KMS-11 (cell line): ENCODE data around the gene MRPS18C.

ENCODE experiments used
- H2AFZ ChIP-seq: fragments of 200-600 bp; sonication (generic); 2 replicates; pipeline ENCODE4 v1.6.1; 2016; ENCODE audit warnings: antibody characterized with exemption, mixed run types, low read depth
- H3K27ac ChIP-seq: fragments of 200-600 bp; sonication (generic); 2 replicates; pipeline ENCODE4 v1.6.1; 2016; ENCODE audit warnings: mild to moderate bottlenecking, mixed run types
- H3K27me3 ChIP-seq: fragments of 200-600 bp; sonication (generic); 2 replicates; pipeline ENCODE4 v1.6.1; 2017; ENCODE audit warnings: mild to moderate bottlenecking, low read depth, mixed run types, moderate library complexity; ENCODE audit not compliant: insufficient read depth
- H3K36me3 ChIP-seq: fragments of 200-600 bp; sonication (generic); 2 replicates; pipeline ENCODE4 v1.6.1; 2017; ENCODE audit warnings: mild to moderate bottlenecking, mixed run types; ENCODE audit not compliant: insufficient read depth
- H3K4me1 ChIP-seq: fragments of 200-600 bp; sonication (generic); 2 replicates; pipeline ENCODE4 v1.6.1; 2016; ENCODE audit warnings: mild to moderate bottlenecking, low read depth, mixed run types; ENCODE audit not compliant: poor library complexity, severe bottlenecking
- H3K4me2 ChIP-seq: fragments of 200-600 bp; sonication (generic); 2 replicates; pipeline ENCODE4 v1.7.0; 2016; ENCODE audit warnings: mild to moderate bottlenecking, mixed run types
- H3K4me3 ChIP-seq: fragments of 200-600 bp; sonication (generic); IDR thresholded peaks from 2 replicates; pipeline ENCODE4 v1.6.1; 2017; ENCODE audit warnings: low read depth, low read length, mixed read lengths; ENCODE audit not compliant: insufficient read depth
- H3K79me2 ChIP-seq: fragments of 200-600 bp; sonication (generic); 2 replicates; pipeline ENCODE4 v1.6.1; 2016; ENCODE audit warnings: low read depth, mixed run types; ENCODE audit not compliant: insufficient read depth
- H3K9ac ChIP-seq: fragments of 200-600 bp; sonication (generic); 2 replicates; pipeline ENCODE4 v1.6.1; 2016; ENCODE audit warnings: mild to moderate bottlenecking, mixed run types
- H4K20me1 ChIP-seq: fragments of 200-600 bp; sonication (generic); 2 replicates; pipeline ENCODE4 v1.6.1; 2016; ENCODE audit warnings: mild to moderate bottlenecking, mixed run types; ENCODE audit not compliant: insufficient read depth
- TF ChIP-seq, protein P1 (sequence below): fragments of 200-600 bp; sonication (generic); conservative IDR thresholded peaks from 2 replicates; pipeline ENCODE4 v1.6.1; 2017; ENCODE audit warnings: low read depth, mild to moderate bottlenecking, antibody characterized with exemption, low read length, moderate library complexity, mixed read lengths

Gene MRPS18C

DNA sequence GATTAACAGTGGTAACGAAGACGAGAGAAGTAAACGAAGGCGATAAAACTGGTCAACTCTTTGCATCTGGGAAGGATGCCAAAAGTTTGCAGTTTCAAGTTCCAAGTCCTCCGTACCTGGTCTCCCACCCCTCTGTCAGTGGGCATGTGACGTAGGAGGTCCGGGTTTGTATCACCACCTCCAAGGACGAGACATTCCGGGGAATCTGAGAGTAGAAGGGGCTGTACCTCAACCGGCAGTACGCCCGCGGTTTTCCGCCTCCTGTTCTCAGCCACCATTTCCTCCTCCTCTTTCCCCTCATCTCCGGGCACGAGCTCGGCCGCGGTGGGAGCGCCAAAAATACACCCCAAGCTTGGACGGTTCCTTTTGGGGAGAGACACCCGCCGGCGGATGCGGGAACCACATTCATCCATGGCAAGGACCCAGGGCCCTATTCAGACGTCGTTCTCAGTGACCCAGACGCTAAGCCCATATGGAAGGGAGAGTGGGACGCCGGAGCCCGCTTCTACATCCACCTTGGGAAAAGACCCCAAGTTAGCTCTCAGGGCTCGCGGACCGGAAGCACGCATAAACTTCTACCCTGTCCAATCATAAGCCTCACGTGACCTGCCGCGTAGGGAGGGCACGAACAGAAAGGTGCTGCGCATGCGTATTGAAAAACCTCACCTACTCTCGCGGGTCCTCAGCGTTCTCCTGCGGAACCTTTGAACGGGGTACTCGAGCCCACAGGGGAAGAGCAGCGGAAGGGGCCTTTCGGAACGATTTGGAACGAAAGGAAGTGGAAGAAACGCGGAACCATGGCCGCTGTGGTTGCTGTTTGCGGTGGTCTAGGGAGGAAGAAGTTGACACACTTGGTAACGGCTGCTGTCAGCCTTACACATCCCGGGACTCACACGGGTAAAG lies at the start of gene MRPS18C, which contains the start of gene HELQ:
Gene MRPS18C, plus strand, starts transcription at position 778 of the 903 bp plus-strand sequence. Its CDS starts 20 bp downstream, at position 798.
Gene HELQ, minus strand, starts transcription at position 543 of the 903 bp plus-strand sequence. Its CDS starts 130 bp downstream, at position 413.
- H3K4me3 ChIP-seq = peak within 1 kb of the TSS; percentile 92
- no peaks in the 10 kb centered on the region for H3K27me3 ChIP-seq
- peak within 1 kb of the TSS; percentile 77 for H2AFZ ChIP-seq
- H3K36me3 ChIP-seq = peaks cover 15% of the 10 kb centered on the region; the same call in 1 of the 2 replicates
- peak within 1 kb of the TSS; percentile 66 for H3K27ac ChIP-seq
- peaks cover 41% of the 10 kb centered on the region for H3K79me2 ChIP-seq
- no peaks in the 10 kb centered on the region for H4K20me1 ChIP-seq
- peak within 1 kb of the TSS; percentile 92 for H3K4me2 ChIP-seq
- TF ChIP-seq, protein P1, sequence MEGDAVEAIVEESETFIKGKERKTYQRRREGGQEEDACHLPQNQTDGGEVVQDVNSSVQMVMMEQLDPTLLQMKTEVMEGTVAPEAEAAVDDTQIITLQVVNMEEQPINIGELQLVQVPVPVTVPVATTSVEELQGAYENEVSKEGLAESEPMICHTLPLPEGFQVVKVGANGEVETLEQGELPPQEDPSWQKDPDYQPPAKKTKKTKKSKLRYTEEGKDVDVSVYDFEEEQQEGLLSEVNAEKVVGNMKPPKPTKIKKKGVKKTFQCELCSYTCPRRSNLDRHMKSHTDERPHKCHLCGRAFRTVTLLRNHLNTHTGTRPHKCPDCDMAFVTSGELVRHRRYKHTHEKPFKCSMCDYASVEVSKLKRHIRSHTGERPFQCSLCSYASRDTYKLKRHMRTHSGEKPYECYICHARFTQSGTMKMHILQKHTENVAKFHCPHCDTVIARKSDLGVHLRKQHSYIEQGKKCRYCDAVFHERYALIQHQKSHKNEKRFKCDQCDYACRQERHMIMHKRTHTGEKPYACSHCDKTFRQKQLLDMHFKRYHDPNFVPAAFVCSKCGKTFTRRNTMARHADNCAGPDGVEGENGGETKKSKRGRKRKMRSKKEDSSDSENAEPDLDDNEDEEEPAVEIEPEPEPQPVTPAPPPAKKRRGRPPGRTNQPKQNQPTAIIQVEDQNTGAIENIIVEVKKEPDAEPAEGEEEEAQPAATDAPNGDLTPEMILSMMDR = 0 out of 2 replicates have a peak, but pooled peaks have one; percentile 17
- H3K9ac ChIP-seq = peak within 1 kb of the TSS; percentile 78
- H3K4me1 ChIP-seq = peaks cover 27% of the 10 kb centered on the region

GRCh38 chr4:83408908-83409307 lies 47.0 kb upstream of the MRPS18C start:
- H4K20me1 ChIP-seq = no peaks in the 10 kb centered on the region
- no peaks in the 10 kb centered on the region for H3K79me2 ChIP-seq
- TF ChIP-seq, protein P1 = no peak
- H3K36me3 ChIP-seq = no peaks in the 10 kb centered on the region
- H3K27ac ChIP-seq = no peak overlapping the region
- H3K27me3 ChIP-seq = no peaks in the 10 kb centered on the region
- H3K4me1 ChIP-seq = no peaks in the 10 kb centered on the region
- no peak overlapping the region for H3K4me3 ChIP-seq
- no peak overlapping the region for H3K9ac ChIP-seq
- H3K4me2 ChIP-seq = no peak overlapping the region
- H2AFZ ChIP-seq = no peak overlapping the region

- no peak overlapping the region for H2AFZ ChIP-seq
- H3K79me2 ChIP-seq = no peaks in the 10 kb centered on the region
- no peaks in the 10 kb centered on the region for H3K4me1 ChIP-seq
- no peaks in the 10 kb centered on the region for H3K36me3 ChIP-seq
- H3K9ac ChIP-seq = no peak overlapping the region
- H3K27me3 ChIP-seq = no peaks in the 10 kb centered on the region
- H3K4me2 ChIP-seq = no peak overlapping the region
- H3K27ac ChIP-seq = no peak overlapping the region
- TF ChIP-seq, protein P1 = no peak
- no peaks in the 10 kb centered on the region for H4K20me1 ChIP-seq
- no peak overlapping the region for H3K4me3 ChIP-seq
These were observed 42.2 kb upstream of the MRPS18C start for GRCh38 chr4:83413676-83414075.

- H3K36me3 ChIP-seq = no peaks in the 10 kb centered on the region; the same call in 1 of the 2 replicates
- no peak overlapping the region for H3K4me2 ChIP-seq
- H3K79me2 ChIP-seq = no peaks in the 10 kb centered on the region
- TF ChIP-seq, protein P1 = no peak
- no peaks in the 10 kb centered on the region for H4K20me1 ChIP-seq
- no peaks in the 10 kb centered on the region for H3K27me3 ChIP-seq
- no peak overlapping the region for H3K4me3 ChIP-seq
- H3K27ac ChIP-seq = no peak overlapping the region
- H2AFZ ChIP-seq = no peak overlapping the region
- H3K4me1 ChIP-seq = no peaks in the 10 kb centered on the region
- H3K9ac ChIP-seq = no peak overlapping the region
These were observed 38.3 kb upstream of the MRPS18C start for GRCh38 chr4:83417566-83417965.
